Measurements from ENCODE around the gene CCL17. TPM values are rescaled to one million over a fixed set of nuclear protein-coding genes. Genes with fewer than 3 reads are reported as not detected.
"Not testable (repeated sequence)": the region's sequence is repeated elsewhere in the genome, so short reads cannot be mapped to it uniquely, and the experiment has no call there.

CCL17 gene
- total RNA-seq, 1 donor from 2014 or later, result not detected

DNA sequence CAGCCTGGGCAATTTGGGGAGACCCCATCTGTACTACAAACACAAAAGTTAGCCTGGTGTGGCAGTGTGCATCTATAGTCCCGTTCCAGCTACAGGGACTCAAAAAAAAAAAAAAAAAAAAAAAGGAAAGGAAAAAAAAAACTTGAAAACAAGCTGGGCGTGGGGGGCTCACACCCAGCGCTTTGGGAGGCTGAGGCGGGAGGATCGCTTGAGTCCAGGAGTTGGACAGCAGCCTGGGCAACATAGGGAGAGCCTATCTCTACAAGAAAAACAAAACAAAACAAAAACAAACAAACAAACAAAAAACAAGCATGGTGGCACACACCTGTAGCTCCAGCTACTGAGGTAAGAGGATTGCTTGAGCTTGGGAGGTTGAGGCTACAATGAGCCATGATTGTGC is 12.9 kb upstream of the CCL17 start:
- no peak for DNase-seq (ENCODE audit: extremely low spot score in 2 of 2)
- Histone ChIP-seq H3K27me3 (no peaks in the 10 kb centered on the region), H3K4me1 (peaks cover 12% of the 10 kb centered on the region), H3K4me3 (no peak overlapping the region), H3K36me3 (no peaks in the 10 kb centered on the region), H3K9me3 (no peaks in the 10 kb centered on the region), H3K27ac (no peak overlapping the region)
- TF ChIP-seq POLR2AphosphoS5 (IDR thresholded peaks at IDR 0.05; ENCODE audit: insufficient read depth in 1 of 2, low read depth in 1 of 2), result no peak
- no peak for TF ChIP-seq POLR2A (IDR thresholded peaks at IDR 0.05)
- TF ChIP-seq CTCF (IDR thresholded peaks at IDR 0.05), result no peak
- intact Hi-C loops (cut with DNase I), result no loop called here

DNA sequence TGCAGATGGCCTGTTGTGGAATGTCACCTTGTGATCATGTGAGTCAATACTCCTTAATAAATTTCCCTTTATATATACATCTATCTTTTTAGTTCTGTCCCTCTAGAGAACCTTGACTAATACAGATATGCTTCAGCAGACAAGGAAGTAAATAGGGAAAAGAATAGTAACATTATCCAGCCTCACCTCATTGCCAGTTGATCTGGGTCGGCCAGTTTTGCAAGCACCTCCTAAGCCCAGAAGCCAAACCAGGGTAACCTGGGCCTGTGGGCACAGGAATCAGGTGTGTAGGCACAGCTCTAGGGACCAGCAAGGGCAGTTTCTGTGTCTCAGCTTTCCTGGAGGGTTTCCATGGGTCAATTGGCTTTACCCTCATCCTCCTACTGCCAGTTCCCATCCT is 11.9 kb upstream of the CCL17 start:
- no peak overlapping the region for H3K27ac ChIP-seq

DNA sequence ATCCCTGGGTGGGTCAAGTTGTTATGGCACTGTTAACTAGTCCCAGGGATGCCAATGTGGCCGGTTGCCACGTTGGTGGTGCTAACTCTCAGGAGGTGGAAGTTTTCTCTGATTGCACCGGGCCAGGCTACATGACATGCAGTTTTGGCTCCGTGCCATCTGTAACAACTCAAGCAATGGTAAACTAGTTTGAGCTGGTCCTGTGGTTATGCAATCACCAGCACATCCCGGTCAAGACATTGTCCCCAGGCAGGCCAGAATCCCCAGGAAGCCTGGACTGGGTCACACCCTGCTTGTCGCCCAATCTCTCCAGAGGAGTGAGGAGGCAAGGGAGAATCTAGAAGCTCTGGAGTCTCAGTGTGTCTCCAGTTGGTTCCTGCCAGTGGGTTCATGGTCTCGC is 10.1 kb upstream of the CCL17 start:
- TF ChIP-seq CTCF (IDR thresholded peaks at IDR 0.05) (no peak), POLR2AphosphoS5 (IDR thresholded peaks at IDR 0.05; ENCODE audit: insufficient read depth in 1 of 2, low read depth in 1 of 2) (peak in 1 of 2 donors; percentile 57)

More for the DNA sequence above, 11.9 kb upstream of the CCL17 start:
- H3K27me3 ChIP-seq, result no peaks in the 10 kb centered on the region
- H3K4me3 ChIP-seq, result no peak overlapping the region
- TF ChIP-seq POLR2A (IDR thresholded peaks at IDR 0.05) (no peak), POLR2AphosphoS5 (IDR thresholded peaks at IDR 0.05; ENCODE audit: insufficient read depth in 1 of 2, low read depth in 1 of 2) (peak in 1 of 2 donors; percentile 82)
- peaks cover 6% of the 10 kb centered on the region for H3K4me1 ChIP-seq
- intact Hi-C loops (cut with DNase I), result no loop called here
- no peak for DNase-seq (ENCODE audit: extremely low spot score in 2 of 2)
- H3K36me3 ChIP-seq, result no peaks in the 10 kb centered on the region
- no peaks in the 10 kb centered on the region for H3K9me3 ChIP-seq

GRCh38 chr16:57395026-57395425 is 9.5 kb upstream of the CCL17 start:
- H3K27me3 ChIP-seq, result no peaks in the 10 kb centered on the region
- peaks cover 6% of the 10 kb centered on the region for H3K4me1 ChIP-seq

More for the DNA sequence above, 10.1 kb upstream of the CCL17 start:
- H3K27ac ChIP-seq, result no peak overlapping the region
- H3K4me1 ChIP-seq, result peaks cover 6% of the 10 kb centered on the region
- no peak overlapping the region for H3K4me3 ChIP-seq
- H3K9me3 ChIP-seq, result no peaks in the 10 kb centered on the region
- H3K27me3 ChIP-seq, result no peaks in the 10 kb centered on the region
- no peaks in the 10 kb centered on the region for H3K36me3 ChIP-seq
- intact Hi-C loops (cut with DNase I), result no loop called here
- DNase-seq (ENCODE audit: extremely low spot score in 2 of 2), result no peak

DNA sequence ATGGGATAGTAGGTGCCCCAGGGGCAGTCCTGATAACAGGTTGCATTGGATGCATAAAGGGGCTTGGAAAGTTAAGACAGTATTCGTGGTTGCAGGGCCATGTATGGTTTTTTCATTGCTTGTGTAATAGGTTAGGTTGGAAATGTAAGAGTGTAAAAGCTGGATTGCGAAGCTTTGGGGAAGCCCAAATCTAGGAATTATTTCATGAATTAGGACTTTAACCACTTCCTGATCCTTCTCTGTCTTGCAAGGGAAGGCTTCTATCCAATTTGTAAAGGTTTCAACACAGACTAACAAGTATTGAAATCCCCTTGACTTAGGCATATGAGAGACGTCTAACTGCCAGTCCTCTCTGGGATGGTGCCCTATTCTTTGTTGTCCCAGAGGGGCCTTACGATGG is 7.8 kb upstream of the CCL17 start:
- H3K27ac ChIP-seq, result no peak overlapping the region
- no peaks in the 10 kb centered on the region for H3K27me3 ChIP-seq
- TF ChIP-seq POLR2A (IDR thresholded peaks at IDR 0.05) (no peak), CTCF (IDR thresholded peaks at IDR 0.05) (no peak), POLR2AphosphoS5 (IDR thresholded peaks at IDR 0.05; ENCODE audit: insufficient read depth in 1 of 2, low read depth in 1 of 2) (no peak)
- intact Hi-C loops (cut with DNase I), result no loop called here
- no peaks in the 10 kb centered on the region for H3K36me3 ChIP-seq
- no peaks in the 10 kb centered on the region for H3K4me1 ChIP-seq
- no peak for DNase-seq (ENCODE audit: extremely low spot score in 2 of 2)
- H3K4me3 ChIP-seq, result no peak overlapping the region
- H3K9me3 ChIP-seq, result no peaks in the 10 kb centered on the region

More at GRCh38 chr16:57395026-57395425, 9.5 kb upstream of the CCL17 start:
- no peak overlapping the region for H3K4me3 ChIP-seq
- no peaks in the 10 kb centered on the region for H3K36me3 ChIP-seq
- no peak for DNase-seq (ENCODE audit: extremely low spot score in 2 of 2)
- TF ChIP-seq POLR2A (IDR thresholded peaks at IDR 0.05), result no peak
- no peak for TF ChIP-seq CTCF (IDR thresholded peaks at IDR 0.05)
- no peak for TF ChIP-seq POLR2AphosphoS5 (IDR thresholded peaks at IDR 0.05; ENCODE audit: insufficient read depth in 1 of 2, low read depth in 1 of 2)
- H3K9me3 ChIP-seq, result no peaks in the 10 kb centered on the region
- intact Hi-C loops (cut with DNase I), result no loop called here
- H3K27ac ChIP-seq, result no peak overlapping the region

DNA sequence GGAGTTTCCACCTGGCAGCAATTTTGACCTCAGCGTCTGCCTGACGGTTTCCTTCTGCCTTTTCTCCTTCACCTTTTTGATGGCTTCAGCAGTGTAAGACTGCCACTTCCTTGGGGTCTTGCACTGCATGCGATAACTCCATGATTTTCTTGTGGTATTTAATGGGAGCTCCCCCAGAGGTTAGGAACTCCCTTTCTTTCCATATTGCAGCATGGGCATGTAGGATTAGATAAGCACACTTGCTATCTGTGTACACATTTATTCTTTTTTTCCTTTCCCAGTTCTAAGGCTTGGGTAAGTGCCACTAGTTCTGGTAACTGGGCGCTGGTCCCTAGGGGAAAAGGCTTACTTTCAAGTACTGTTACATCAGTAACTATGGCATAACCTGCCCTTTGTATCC is 7.1 kb upstream of the CCL17 start:
- H3K27me3 ChIP-seq; intact Hi-C loops (cut with DNase I); H3K4me3 ChIP-seq; H3K36me3 ChIP-seq; DNase-seq (ENCODE audit: extremely low spot score in 2 of 2); H3K27ac ChIP-seq; H3K9me3 ChIP-seq; H3K4me1 ChIP-seq: not testable (repeated sequence)

Measured in vagina (tissue), 2 donors.